Ascending aorta (tissue), 2 donors: Measurements from ENCODE around the gene PCDHB4. TPM values are rescaled to one million over a fixed set of nuclear protein-coding genes. Genes with fewer than 3 reads are reported as not detected.
"Not testable (repeated sequence)": the region's sequence is repeated elsewhere in the genome, so short reads cannot be mapped to it uniquely, and the experiment has no call there.

ENCODE experiments used
- DNase-seq, 2 donors: peaks; one replicate each; pipeline ENCODE4 v3.0.0-alpha.2; 2019; ENCODE audit warnings: low spot score in 2 of 2
- H3K27ac ChIP-seq, 2 donors: fragments of 200-600 bp; sonication (generic); one replicate each; pipeline ENCODE4 v1.5.1; 2016 to 2017; ENCODE audit warnings: mild to moderate bottlenecking in 1 of 2
- H3K27me3 ChIP-seq: fragments of 200-600 bp; sonication (generic); one replicate; pipeline ENCODE4 v1.5.1; 2017
- H3K36me3 ChIP-seq, 2 donors: fragments of 200-600 bp; sonication (generic); one replicate each; pipeline ENCODE4 v1.5.1; 2016
- H3K4me1 ChIP-seq, 2 donors: fragments of 200-600 bp; sonication (generic); one replicate each; pipeline ENCODE4 v1.5.1; 2016 to 2017; ENCODE audit warnings: mild to moderate bottlenecking in 1 of 2
- H3K4me3 ChIP-seq, 2 donors: fragments of 200-600 bp; sonication (generic); one replicate each; pipeline ENCODE4 v1.5.1; 2016 to 2017; ENCODE audit warnings: mild to moderate bottlenecking in 1 of 2
- H3K9me3 ChIP-seq, 2 donors: fragments of 200-600 bp; sonication (generic); one replicate each; pipeline ENCODE4 v1.5.1; 2016
- intact Hi-C: fragments of 100-400 bp; cut with DNase I; formaldehyde crosslinking; loops from one replicate; pipeline ENCODE4 v1.15.1; 2023
- total RNA-seq: library from RNA; depleted of rRNA; stranded (reverse); fragments of >200 nt; gene quantifications from one replicate; pipeline ENCODE4 v1.1.0, GENCODE V29; 2016
- TF ChIP-seq, protein P1 (sequence below), 3 experiments: fragments of 200-600 bp in 2 of 3; fragments of 450-650 bp in 1 of 3; sonication (generic) in 2 of 3; IDR thresholded peaks; one replicate each; pipeline ENCODE4 v1.5.1; 2016 to 2019; ENCODE audit warnings: antibody characterized with exemption in 3 of 3, mild to moderate bottlenecking in 1 of 3, moderate library complexity in 1 of 3

Gene PCDHB4
- total RNA-seq, 1 donor from 2014 or later: 5.1 TPM

DNA sequence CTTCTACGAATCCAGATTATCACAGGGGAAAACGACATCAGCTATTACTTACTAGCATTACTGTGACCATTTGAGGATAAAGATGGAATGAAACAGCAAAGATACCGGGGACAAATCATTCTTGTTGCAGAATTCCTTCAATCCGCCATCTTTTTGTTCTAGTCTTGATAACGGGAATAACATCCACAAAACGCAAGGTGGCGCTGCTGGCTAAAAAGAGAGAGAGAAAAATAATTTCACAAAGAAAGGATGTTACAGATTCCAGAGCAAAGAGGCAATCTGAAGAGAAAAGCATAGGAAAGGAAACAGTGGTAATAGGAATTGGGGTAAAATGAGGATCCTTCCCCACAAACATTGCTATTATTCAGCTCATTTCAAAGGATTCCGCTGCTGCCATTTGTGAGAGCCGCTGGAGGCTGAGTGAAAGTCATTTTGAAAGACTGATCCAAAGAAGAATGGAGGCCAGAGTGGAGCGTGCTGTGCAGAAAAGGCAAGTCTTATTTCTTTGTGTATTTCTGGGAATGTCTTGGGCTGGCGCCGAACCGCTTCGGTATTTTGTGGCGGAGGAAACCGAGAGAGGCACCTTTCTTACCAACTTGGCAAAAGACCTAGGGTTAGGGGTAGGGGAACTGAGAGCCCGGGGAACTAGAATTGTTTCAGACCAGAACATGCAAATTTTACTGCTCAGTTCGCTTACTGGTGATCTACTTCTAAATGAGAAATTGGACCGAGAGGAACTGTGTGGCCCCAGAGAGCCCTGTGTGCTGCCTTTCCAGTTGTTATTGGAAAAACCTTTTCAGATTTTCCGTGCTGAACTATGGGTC is 51.0 kb downstream of the PCDHB4 start, which contains the start of gene PCDHB7:
Gene PCDHB7 (plus strand): TSS at position 264 of the 824 bp plus-strand sequence. CDS start 192 bp downstream, at position 456.
- Histone ChIP-seq H3K9me3 (peaks cover 8 to 75% of the 10 kb centered on the region in 2 donors), H3K27me3 (no peaks in the 10 kb centered on the region), H3K4me3 (peak within 1 kb of the TSS; percentile 11 to 20), H3K27ac (no peak within 1 kb of the TSS), H3K4me1 (no peaks in the 10 kb centered on the region), H3K36me3 (no peaks in the 10 kb centered on the region)
- no peak for DNase-seq
- TF ChIP-seq, protein P1, sequence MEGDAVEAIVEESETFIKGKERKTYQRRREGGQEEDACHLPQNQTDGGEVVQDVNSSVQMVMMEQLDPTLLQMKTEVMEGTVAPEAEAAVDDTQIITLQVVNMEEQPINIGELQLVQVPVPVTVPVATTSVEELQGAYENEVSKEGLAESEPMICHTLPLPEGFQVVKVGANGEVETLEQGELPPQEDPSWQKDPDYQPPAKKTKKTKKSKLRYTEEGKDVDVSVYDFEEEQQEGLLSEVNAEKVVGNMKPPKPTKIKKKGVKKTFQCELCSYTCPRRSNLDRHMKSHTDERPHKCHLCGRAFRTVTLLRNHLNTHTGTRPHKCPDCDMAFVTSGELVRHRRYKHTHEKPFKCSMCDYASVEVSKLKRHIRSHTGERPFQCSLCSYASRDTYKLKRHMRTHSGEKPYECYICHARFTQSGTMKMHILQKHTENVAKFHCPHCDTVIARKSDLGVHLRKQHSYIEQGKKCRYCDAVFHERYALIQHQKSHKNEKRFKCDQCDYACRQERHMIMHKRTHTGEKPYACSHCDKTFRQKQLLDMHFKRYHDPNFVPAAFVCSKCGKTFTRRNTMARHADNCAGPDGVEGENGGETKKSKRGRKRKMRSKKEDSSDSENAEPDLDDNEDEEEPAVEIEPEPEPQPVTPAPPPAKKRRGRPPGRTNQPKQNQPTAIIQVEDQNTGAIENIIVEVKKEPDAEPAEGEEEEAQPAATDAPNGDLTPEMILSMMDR (IDR thresholded peaks at IDR 0.05): peak in 2 of 3 experiments; percentile 26 to 41
- intact Hi-C loops: no loop called here

DNA sequence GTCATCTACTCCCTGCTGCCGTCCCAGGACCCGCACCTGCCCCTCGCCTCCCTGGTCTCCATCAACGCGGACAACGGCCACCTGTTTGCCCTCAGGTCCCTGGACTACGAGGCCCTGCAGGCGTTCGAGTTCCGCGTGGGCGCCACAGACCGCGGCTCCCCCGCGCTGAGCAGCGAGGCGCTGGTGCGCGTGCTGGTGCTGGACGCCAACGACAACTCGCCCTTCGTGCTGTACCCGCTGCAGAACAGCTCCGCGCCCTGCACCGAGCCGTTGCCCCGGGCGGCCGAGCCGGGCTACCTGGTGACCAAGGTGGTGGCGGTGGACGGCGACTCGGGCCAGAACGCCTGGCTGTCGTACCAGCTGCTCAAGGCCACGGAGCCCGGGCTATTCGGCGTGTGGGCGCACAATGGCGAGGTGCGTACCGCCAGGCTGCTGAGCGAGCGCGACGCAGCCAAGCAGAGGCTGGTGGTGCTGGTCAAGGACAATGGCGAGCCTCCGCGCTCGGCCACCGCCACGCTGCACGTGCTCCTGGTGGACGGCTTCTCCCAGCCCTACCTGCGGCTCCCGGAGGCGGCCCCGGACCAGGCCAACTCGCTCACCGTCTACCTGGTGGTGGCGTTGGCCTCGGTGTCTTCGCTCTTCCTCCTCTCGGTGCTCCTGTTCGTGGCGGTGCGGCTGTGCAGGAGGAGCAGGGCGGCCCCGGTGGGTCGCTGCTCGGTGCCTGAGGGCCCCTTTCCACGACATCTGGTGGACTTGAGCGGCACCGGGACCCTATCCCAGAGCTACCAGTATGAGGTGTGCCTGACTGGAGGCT is 52.9 kb downstream of the PCDHB4 start:
- H3K27me3 ChIP-seq, H3K27ac ChIP-seq, H3K4me1 ChIP-seq, intact Hi-C loops, H3K36me3 ChIP-seq, DNase-seq, H3K4me3 ChIP-seq: not testable (repeated sequence)
- H3K9me3 ChIP-seq: peaks cover 17 to 82% of the 10 kb centered on the region in 2 donors

Other genes starting within 250 kb of the PCDHB4 start
- not detected for gene PCDHA12, start 246.5 kb upstream of the PCDHB4 start, total RNA-seq
- 0.21 TPM for gene PCDHA13, start 239.7 kb upstream of the PCDHB4 start, total RNA-seq
- 0.32 TPM for gene PCDHAC1, start 195.5 kb upstream of the PCDHB4 start, total RNA-seq
- gene PCDHAC2, start 155.3 kb upstream of the PCDHB4 start, total RNA-seq: not detected
- gene PCDHB1, start 70.4 kb upstream of the PCDHB4 start, total RNA-seq: not detected
- 1.4 TPM for gene PCDHB2, start 27.2 kb upstream of the PCDHB4 start, total RNA-seq
- 1.1 TPM for gene PCDHB3, start 21.3 kb upstream of the PCDHB4 start, total RNA-seq
- 61.8 TPM for gene PCDHB5, start 13.4 kb downstream of the PCDHB4 start, total RNA-seq
- gene PCDHB6, start 28.2 kb downstream of the PCDHB4 start, total RNA-seq: 1.5 TPM
- gene PCDHB7, start 50.8 kb downstream of the PCDHB4 start, total RNA-seq: 7.6 TPM
- 0.11 TPM for gene PCDHB8, start 56.0 kb downstream of the PCDHB4 start, total RNA-seq
- 18.3 TPM for gene PCDHB16, start 60.6 kb downstream of the PCDHB4 start, total RNA-seq
- 1.9 TPM for gene PCDHB9, start 65.3 kb downstream of the PCDHB4 start, total RNA-seq
- 0.21 TPM for gene PCDHB10, start 70.5 kb downstream of the PCDHB4 start, total RNA-seq
- 7.1 TPM for gene PCDHB11, start 77.8 kb downstream of the PCDHB4 start, total RNA-seq
- gene PCDHB12, start 86.9 kb downstream of the PCDHB4 start, total RNA-seq: 19.7 TPM
- gene PCDHB13, start 92.1 kb downstream of the PCDHB4 start, total RNA-seq: 6.7 TPM
- 10.6 TPM for gene PCDHB14, start 101.5 kb downstream of the PCDHB4 start, total RNA-seq
- gene PCDHB15, start 123.6 kb downstream of the PCDHB4 start, total RNA-seq: 2.9 TPM
- not detected for gene SLC25A2, start 182.2 kb downstream of the PCDHB4 start, total RNA-seq
- gene TAF7, start 199.0 kb downstream of the PCDHB4 start, total RNA-seq: 30.1 TPM
- gene PCDHGA1, start 208.7 kb downstream of the PCDHB4 start, total RNA-seq: not detected
- gene PCDHGA2, start 216.9 kb downstream of the PCDHB4 start, total RNA-seq: 4.9 TPM
- 9.2 TPM for gene PCDHGA3, start 222.0 kb downstream of the PCDHB4 start, total RNA-seq
- gene PCDHGB1, start 228.3 kb downstream of the PCDHB4 start, total RNA-seq: 1.8 TPM
- gene PCDHGA4, start 233.2 kb downstream of the PCDHB4 start, total RNA-seq: 4.3 TPM
- gene PCDHGB2, start 238.2 kb downstream of the PCDHB4 start, total RNA-seq: 12.2 TPM
- gene PCDHGA5, start 242.3 kb downstream of the PCDHB4 start, total RNA-seq: 4.5 TPM
- 14.4 TPM for gene PCDHGB3, start 248.4 kb downstream of the PCDHB4 start, total RNA-seq